Ramos (cell line): ENCODE data around the gene TENT4B.
"Not testable (repeated sequence)": the region's sequence is repeated elsewhere in the genome, so short reads cannot be mapped to it uniquely, and the experiment has no call there.

Experiments used
- in situ Hi-C: fragments of 300-500 bp; cut with MboI; formaldehyde crosslinking; loops from one replicate; pipeline ENCODE4 v1.14.3; 2022; ENCODE audit warnings: low sequenced_read_pairs; ENCODE audit not compliant: unreplicated experiment

Gene TENT4B

GRCh38 chr16:50153596-50154419 lies 702 bp downstream of the TENT4B start:
- in situ Hi-C loops = no loop called here

- in situ Hi-C loops = no loop called here
These were observed 1.4 kb downstream of the TENT4B start for GRCh38 chr16:50154420-50154950.

DNA sequence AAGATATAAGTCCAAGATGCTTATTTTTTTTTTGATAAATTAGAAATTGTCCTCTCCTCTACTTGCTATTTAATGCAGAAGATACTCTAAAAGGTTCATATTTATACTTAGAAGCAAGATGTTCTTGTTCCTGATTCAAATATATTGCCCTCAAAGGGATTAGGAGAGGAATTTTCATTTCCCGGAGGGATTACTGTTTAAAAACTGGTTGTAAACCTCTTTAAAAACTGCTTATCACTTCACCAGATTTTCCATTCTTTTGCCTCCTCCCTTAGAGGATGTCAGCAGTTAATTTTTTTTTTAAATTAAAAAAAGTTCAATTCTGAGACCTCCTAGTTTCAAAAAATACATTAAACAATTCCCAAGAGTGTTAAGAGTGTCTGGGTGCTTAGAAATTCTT lies 2.8 kb downstream of the TENT4B start:
- in situ Hi-C loops = no loop called here

DNA sequence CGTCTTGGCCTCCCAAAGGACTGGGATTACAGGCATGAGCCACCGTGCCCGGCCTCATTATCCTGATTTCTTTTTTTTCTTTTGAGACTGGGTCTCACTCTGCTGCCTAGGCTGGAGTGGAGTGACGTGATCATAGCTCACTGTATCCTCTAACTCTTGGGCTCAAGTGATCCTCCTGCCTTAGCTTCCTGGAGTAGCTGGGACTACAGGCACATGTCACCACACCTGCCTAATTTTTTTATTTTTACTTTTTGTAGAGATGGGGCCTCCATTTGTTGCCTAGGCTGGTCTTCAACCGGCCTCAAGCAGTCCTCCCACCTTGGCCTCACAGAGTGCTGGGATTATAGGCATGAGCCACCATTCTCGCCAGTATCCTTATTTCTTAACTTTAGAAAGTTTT lies 3.5 kb downstream of the TENT4B start:
- in situ Hi-C loops = no loop called here

GRCh38 chr16:50160495-50161164 lies 7.5 kb downstream of the TENT4B start:
- in situ Hi-C loops = no loop called here

- in situ Hi-C loops = no loop called here
These were observed 8.8 kb downstream of the TENT4B start for GRCh38 chr16:50161950-50162349.

- in situ Hi-C loops = no loop called here
These were observed 12.4 kb downstream of the TENT4B start for GRCh38 chr16:50165473-50165872.

DNA sequence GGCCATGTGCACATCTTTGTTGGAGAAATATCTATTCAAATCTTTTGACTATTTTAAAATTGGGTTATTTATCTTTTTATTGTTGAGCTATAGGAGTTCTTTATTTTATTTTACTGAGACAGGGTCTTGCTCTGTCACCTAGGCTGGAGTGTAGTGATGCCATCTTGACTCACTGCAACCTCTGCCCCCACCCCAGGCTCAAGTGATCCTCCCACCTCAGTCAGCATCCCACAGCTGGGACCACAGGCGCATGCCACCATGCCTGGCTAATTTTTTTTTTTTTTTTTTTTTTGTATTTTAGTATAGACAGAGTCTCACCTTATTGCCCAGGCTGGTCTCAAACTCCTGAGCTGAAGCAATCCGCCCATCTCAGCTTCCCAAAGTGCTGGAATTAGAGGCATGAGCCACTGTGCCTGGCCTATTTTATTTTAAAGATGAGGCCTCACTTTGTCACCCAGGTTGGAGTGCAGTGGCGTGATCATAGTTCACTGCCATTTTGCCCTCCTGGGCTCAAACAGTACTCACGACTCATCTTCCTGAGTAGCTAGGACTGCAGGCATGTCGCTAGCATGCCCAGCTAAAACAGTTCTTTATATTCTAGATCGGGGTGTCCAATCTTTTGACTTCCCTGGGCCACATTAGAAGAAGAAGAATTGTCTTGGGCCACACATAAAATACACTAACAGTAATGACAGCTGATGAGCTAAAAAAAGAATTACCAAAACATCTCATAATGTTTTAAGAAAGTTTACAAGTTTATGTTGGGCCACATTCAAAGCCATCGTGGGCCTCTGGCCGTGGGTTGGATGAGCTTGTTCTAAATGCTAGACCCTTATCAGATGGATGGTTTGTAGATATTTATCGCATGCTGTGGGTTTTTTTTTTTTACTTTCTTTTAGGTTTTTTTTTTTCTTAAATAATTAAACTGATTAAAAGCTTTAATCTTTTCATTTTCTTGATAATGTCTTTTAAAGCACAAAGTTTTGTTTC lies 13.7 kb downstream of the TENT4B start:
- in situ Hi-C loops = no loop called here

- in situ Hi-C loops = no loop called here
These were observed 14.4 kb downstream of the TENT4B start for GRCh38 chr16:50167556-50167955.

GRCh38 chr16:50169555-50170096 lies 16.5 kb downstream of the TENT4B start:
- in situ Hi-C loops = no loop called here

DNA sequence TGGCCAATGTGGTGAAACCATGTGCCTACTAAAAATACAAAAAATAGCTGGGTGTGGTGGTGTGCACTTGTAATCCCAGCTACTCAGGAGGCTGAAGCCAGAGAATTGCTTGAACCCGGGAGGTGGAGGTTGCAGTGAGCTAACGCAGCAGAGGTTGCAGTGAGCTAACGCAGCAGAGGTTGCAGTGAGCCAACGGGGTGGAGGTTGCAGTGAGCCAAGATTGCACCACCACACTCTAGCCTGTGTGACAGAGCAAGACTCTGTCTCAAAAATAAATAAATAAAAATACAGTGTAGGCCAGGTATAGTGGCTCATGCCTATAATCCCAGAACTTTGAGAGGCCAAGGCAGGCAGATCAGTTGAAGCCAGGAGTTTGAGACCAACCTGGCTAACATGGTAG lies 18.7 kb downstream of the TENT4B start:
- in situ Hi-C loops = not testable (repeated sequence)

- in situ Hi-C loops = no loop called here
These were observed 19.3 kb downstream of the TENT4B start for GRCh38 chr16:50172195-50172922.

DNA sequence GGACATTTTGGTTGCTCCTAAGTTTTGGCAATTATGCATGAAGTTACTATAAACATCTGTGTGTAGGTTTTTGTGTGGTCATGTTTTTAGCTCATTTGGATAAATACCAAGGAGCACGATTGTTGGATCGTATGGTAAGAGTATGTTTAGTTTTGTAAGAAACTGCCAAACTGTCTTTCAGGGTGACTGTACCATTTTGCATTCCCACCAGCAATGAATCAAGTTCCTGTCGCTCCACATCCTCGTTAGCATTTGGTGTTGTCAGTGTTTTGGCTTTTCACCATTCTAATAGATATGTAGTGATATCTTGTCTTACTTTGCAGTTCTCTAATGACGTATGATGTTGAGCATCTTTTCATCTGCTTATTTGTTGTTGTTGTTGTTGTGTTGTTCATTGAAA lies 20.2 kb downstream of the TENT4B start:
- in situ Hi-C loops = no loop called here

DNA sequence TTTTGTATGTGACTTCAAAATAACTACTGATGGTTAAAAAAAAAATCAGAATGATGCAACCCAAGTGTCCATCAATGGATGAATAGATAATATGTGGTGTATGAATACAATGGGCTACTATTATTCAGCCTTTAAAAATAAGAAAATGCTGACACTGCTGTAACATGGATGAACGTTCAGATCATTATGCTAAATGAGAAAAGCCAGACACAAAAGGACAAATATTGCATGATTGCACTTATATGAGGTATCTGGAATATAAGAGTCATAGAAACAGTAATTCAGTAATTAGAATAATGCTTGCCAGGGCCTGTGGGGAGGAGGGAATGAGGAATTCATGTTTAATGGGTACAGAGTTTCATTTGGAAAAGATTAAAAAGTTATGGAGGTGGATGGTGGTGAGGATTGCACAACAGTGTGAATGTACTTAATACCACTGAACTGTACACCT lies 25.4 kb downstream of the TENT4B start:
- in situ Hi-C loops = no loop called here

GRCh38 chr16:50182441-50182840 lies 29.3 kb downstream of the TENT4B start:
- in situ Hi-C loops = no loop called here

GRCh38 chr16:50183316-50183715 lies 30.2 kb downstream of the TENT4B start:
- in situ Hi-C loops = no loop called here

DNA sequence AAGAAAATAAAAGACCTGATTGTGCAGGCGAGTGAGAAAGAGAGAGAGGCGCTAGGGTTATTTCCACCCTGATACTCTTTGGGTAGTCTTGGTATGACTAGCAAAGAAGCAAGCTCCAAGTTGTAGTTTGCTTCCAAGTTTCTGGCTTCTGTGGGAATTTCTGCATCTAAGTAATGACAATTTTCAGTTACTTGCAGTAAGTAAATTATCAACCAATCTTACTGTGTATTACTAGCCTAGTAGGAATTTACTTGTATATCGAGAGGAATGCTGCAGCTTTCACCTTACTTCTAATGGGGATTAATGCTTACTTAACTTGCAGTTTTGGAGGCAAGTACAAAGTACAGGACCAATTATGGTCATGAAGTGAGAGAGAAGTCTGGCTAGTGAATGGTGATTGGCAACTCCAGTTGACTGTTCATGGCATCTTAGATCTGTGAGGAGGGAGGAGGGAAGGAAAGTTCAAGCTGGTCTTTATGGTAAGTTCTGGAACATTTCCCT lies 31.9 kb downstream of the TENT4B start:
- in situ Hi-C loops = no loop called here

- in situ Hi-C loops = no loop called here
These were observed 35.6 kb downstream of the TENT4B start for GRCh38 chr16:50188619-50189136.

DNA sequence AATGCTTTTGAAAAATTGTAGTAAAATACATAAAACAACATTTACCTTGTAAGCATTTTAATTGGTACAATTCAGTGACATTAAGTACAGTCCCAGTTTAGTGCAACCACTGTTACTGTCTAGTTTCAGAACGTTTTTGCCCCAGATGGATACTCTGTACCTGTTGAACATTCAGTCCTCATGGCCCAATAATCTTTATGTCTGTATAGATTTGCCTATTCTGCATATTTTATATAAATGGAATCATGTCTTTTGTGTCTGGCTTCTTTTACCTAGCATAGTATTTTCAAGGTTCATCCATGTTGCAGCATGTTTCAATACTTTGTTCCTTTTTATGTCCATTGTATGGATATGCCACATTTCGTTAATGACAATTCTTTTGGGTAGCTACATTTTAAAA lies 37.2 kb downstream of the TENT4B start:
- in situ Hi-C loops = no loop called here
